Measurements from ENCODE around the gene ZFYVE19. TPM values are rescaled to one million over a fixed set of nuclear protein-coding genes. Genes with fewer than 3 reads are reported as not detected.

ZFYVE19 gene
- total RNA-seq, 2 donors from 2014 or later, result 39.8 to 43.3 TPM

GRCh38 chr15:40845036-40845435, 38.1 kb downstream of the ZFYVE19 start:
- intact Hi-C loops (cut with DNase I), result no loop called here

DNA sequence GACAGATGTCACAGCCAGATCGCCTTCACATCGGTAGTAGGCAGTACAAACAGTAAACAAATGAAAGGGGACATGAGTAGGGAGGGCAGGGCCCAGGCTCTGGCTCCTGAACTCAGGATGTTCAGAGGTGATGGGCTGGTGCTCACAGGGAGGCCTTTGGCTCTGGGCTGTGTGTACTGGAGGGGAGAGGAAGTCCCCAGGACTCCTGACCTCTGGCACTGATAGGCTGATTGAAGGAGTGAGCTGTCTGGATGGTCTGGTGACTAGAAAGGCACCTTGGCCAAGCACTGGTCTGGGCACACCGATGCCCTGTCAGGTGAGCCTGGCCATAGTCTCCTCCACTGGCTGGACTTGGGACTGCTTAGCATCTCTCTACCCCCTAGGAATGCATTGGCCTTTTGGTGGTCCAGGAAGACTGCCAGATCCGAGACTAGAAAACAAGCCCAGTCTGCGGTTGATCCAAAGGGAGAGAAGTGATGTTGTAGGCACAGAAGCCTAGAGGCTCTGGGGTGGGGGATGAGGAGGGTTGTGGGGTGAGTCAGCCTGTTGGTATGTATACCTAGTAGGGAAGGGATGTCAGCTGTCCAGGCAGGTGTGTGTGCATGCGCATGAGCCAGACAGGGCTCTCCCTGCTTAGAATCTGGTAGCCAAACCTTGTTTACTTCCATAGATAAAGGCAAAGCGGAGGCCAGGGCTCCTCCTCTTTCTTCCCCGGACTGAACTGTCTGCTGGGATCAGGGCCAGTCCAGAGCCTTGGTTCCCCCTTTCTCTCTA, 38.8 kb downstream of the ZFYVE19 start:
- WGBS, result 49% methylated on average over 8 of the region's 8 CpGs
- Histone ChIP-seq H3K27ac (peak overlapping the region; percentile 96 to 97), H3K9me3 (no peaks in the 10 kb centered on the region), H3K4me1 (replicated peaks) (no peaks in the 10 kb centered on the region), H3K36me3 (no peaks in the 10 kb centered on the region), H3K27me3 (replicated peaks; ENCODE audit: insufficient read depth) (no peaks in the 10 kb centered on the region), H3K4me3 (peak overlapping the region; percentile 73 to 79)
- intact Hi-C loops (cut with DNase I), result no loop called here
- TF ChIP-seq, protein P1, sequence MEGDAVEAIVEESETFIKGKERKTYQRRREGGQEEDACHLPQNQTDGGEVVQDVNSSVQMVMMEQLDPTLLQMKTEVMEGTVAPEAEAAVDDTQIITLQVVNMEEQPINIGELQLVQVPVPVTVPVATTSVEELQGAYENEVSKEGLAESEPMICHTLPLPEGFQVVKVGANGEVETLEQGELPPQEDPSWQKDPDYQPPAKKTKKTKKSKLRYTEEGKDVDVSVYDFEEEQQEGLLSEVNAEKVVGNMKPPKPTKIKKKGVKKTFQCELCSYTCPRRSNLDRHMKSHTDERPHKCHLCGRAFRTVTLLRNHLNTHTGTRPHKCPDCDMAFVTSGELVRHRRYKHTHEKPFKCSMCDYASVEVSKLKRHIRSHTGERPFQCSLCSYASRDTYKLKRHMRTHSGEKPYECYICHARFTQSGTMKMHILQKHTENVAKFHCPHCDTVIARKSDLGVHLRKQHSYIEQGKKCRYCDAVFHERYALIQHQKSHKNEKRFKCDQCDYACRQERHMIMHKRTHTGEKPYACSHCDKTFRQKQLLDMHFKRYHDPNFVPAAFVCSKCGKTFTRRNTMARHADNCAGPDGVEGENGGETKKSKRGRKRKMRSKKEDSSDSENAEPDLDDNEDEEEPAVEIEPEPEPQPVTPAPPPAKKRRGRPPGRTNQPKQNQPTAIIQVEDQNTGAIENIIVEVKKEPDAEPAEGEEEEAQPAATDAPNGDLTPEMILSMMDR (IDR thresholded peaks at IDR 0.05), result peak in 2 of 4 experiments; percentile 3 to 17
- TF ChIP-seq POLR2A (IDR thresholded peaks at IDR 0.05) (peak; percentile 86), POLR2AphosphoS5 (IDR thresholded peaks at IDR 0.05) (peak; percentile 94)
- DNase-seq (ENCODE audit: low spot score), result peak; percentile 94

More at GRCh38 chr15:40845036-40845435, 38.1 kb downstream of the ZFYVE19 start:
- 20% methylated on average over 12 of the region's 12 CpGs for WGBS
- TF ChIP-seq POLR2A (IDR thresholded peaks at IDR 0.05) (no peak), POLR2AphosphoS5 (IDR thresholded peaks at IDR 0.05) (no peak)
- TF ChIP-seq, protein P1 (IDR thresholded peaks at IDR 0.05), result no peak
- H3K9me3 ChIP-seq, result no peaks in the 10 kb centered on the region
- H3K4me1 ChIP-seq (replicated peaks), result no peaks in the 10 kb centered on the region
- peak overlapping the region; percentile 73 to 79 for H3K4me3 ChIP-seq
- H3K36me3 ChIP-seq, result no peaks in the 10 kb centered on the region
- no peak for DNase-seq (ENCODE audit: low spot score)
- H3K27ac ChIP-seq, result peak overlapping the region; percentile 96 to 97
- H3K27me3 ChIP-seq (replicated peaks; ENCODE audit: insufficient read depth), result no peaks in the 10 kb centered on the region

DNA sequence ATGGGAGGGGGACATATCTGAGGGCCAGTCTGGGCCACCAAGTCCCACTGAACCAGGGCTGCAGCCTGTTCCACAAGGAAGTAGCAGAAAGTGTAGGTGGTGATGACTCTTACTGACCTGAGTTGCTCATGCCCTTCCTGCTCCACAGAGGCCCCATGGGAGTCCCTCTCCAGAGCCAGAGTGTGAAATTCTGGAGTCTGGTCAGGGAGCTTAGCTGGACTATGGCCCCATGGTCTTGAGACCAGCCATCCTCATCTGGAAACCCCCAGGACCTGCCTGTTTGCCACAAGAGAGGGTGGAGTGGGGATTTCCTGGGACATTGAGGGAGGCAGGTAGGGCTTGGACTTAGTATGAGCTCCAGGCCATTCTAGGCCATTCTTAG, 39.9 kb downstream of the ZFYVE19 start:
- Histone ChIP-seq H3K36me3 (no peaks in the 10 kb centered on the region), H3K27ac (peak overlapping the region; percentile 96 to 97), H3K27me3 (replicated peaks; ENCODE audit: insufficient read depth) (no peaks in the 10 kb centered on the region), H3K4me3 (peak overlapping the region; percentile 73 to 79), H3K9me3 (no peaks in the 10 kb centered on the region), H3K4me1 (replicated peaks) (no peaks in the 10 kb centered on the region)
- TF ChIP-seq, protein P1 (IDR thresholded peaks at IDR 0.05), result no peak
- no peak for TF ChIP-seq POLR2AphosphoS5 (IDR thresholded peaks at IDR 0.05)
- intact Hi-C loops (cut with DNase I), result no loop called here
- no peak for DNase-seq (ENCODE audit: low spot score)

GRCh38 chr15:40847223-40847961, 40.5 kb downstream of the ZFYVE19 start:
- intact Hi-C loops (cut with DNase I), result no loop called here
- TF ChIP-seq, protein P1 (IDR thresholded peaks at IDR 0.05), result peak in 3 of 4 experiments; percentile 22 to 57 (median 54)
- TF ChIP-seq POLR2A (IDR thresholded peaks at IDR 0.05) (peak; percentile 84), POLR2AphosphoS5 (IDR thresholded peaks at IDR 0.05) (peak; percentile 92)
- H3K4me1 ChIP-seq (replicated peaks), result no peaks in the 10 kb centered on the region
- H3K36me3 ChIP-seq, result no peaks in the 10 kb centered on the region
- H3K4me3 ChIP-seq, result peak overlapping the region in 1 of 2 donors; percentile 79
- peak overlapping the region; percentile 96 to 97 for H3K27ac ChIP-seq
- no peaks in the 10 kb centered on the region for H3K27me3 ChIP-seq (replicated peaks; ENCODE audit: insufficient read depth)
- H3K9me3 ChIP-seq, result no peaks in the 10 kb centered on the region
- peak; percentile 87 for DNase-seq (ENCODE audit: low spot score)
- 44% methylated on average over 7 of the region's 7 CpGs for WGBS

All from prostate gland (tissue), 2 donors.